Bronchial epithelial cell (primary cell): Measurements from ENCODE around the gene SCAMP2. TPM values are rescaled to one million over a fixed set of nuclear protein-coding genes. Genes with fewer than 3 reads are reported as not detected.

Experiments used
- DNase-seq: peaks from one replicate; pipeline ENCODE4 v3.0.0-alpha.2; 2010; ENCODE audit warnings: low read depth
- FAIRE-seq: peaks from 2 replicates; lab custom pipeline; 2011; peaks lifted over from hg19 to GRCh38; lab: Jason Lieb, UNC
- H3K27me3 ChIP-seq: 2 replicates; pipeline ENCODE4 v1.5.1; 2011; ENCODE audit warnings: low read length; ENCODE audit not compliant: control insufficient read depth, insufficient read depth
- H3K36me3 ChIP-seq: 2 replicates; pipeline ENCODE4 v1.5.1; 2011; ENCODE audit warnings: low read length; ENCODE audit not compliant: control insufficient read depth, insufficient read depth
- H3K4me3 ChIP-seq: 2 replicates; pipeline ENCODE4 v1.5.1; 2011; ENCODE audit warnings: mild to moderate bottlenecking, low read depth, low read length, control low read depth
- CTCF ChIP-seq: IDR thresholded peaks from 2 replicates; pipeline ENCODE4 v1.5.1; 2011; ENCODE audit warnings: mild to moderate bottlenecking, moderate library complexity, low read length, control low read depth, inconsistent platforms; ENCODE audit not compliant: insufficient read depth, severe bottlenecking
- total RNA-seq: library from RNA; depleted of rRNA; stranded (reverse); fragments of >200 nt; gene quantifications from 2 replicates; pipeline ENCODE4 v1.2.1, GENCODE V29; 2014

SCAMP2 gene
- total RNA-seq, 1 donor from 2014 or later = 20.5 TPM

- Histone ChIP-seq H3K36me3 (no peaks in the 10 kb centered on the region), H3K4me3 (no peak overlapping the region), H3K27me3 (no peaks in the 10 kb centered on the region)
- DNase-seq = no peak
- no peak for TF ChIP-seq CTCF
- FAIRE-seq = no peak
These were observed 57.2 kb downstream of the SCAMP2 start for GRCh38 chr15:74815961-74816360.

GRCh38 chr15:74815121-74815934, 57.8 kb downstream of the SCAMP2 start:
- DNase-seq = no peak
- Histone ChIP-seq H3K27me3 (no peaks in the 10 kb centered on the region), H3K36me3 (no peaks in the 10 kb centered on the region), H3K4me3 (no peak overlapping the region)
- TF ChIP-seq CTCF = no peak
- FAIRE-seq = no peak

GRCh38 chr15:74812533-74812932, 60.6 kb downstream of the SCAMP2 start, which contains the start of gene LMAN1L:
TSS of gene LMAN1L (plus strand) at chr15:74812835. CDS start at chr15:74812855, 20 bp downstream.
- no peak within 1 kb of the TSS for H3K4me3 ChIP-seq
- FAIRE-seq (no peak), DNase-seq (no peak)
- TF ChIP-seq CTCF = no peak
- no peaks in the 10 kb centered on the region for H3K27me3 ChIP-seq
- H3K36me3 ChIP-seq = no peaks in the 10 kb centered on the region

- Histone ChIP-seq H3K27me3 (no peaks in the 10 kb centered on the region), H3K4me3 (no peak overlapping the region), H3K36me3 (no peaks in the 10 kb centered on the region)
- DNase-seq (peak; percentile 8), FAIRE-seq (no peak)
- TF ChIP-seq CTCF = no peak
These were observed 63.2 kb downstream of the SCAMP2 start for GRCh38 chr15:74809956-74810355.

GRCh38 chr15:74809242-74809641, 63.9 kb downstream of the SCAMP2 start:
- no peak overlapping the region for H3K4me3 ChIP-seq
- H3K36me3 ChIP-seq = no peaks in the 10 kb centered on the region
- FAIRE-seq (no peak), DNase-seq (no peak)
- no peaks in the 10 kb centered on the region for H3K27me3 ChIP-seq
- no peak for TF ChIP-seq CTCF
